Measurements from ENCODE around the gene TNFSF13.
"Not testable (repeated sequence)": the region's sequence is repeated elsewhere in the genome, so short reads cannot be mapped to it uniquely, and the experiment has no call there.

The TNFSF13 gene

DNA sequence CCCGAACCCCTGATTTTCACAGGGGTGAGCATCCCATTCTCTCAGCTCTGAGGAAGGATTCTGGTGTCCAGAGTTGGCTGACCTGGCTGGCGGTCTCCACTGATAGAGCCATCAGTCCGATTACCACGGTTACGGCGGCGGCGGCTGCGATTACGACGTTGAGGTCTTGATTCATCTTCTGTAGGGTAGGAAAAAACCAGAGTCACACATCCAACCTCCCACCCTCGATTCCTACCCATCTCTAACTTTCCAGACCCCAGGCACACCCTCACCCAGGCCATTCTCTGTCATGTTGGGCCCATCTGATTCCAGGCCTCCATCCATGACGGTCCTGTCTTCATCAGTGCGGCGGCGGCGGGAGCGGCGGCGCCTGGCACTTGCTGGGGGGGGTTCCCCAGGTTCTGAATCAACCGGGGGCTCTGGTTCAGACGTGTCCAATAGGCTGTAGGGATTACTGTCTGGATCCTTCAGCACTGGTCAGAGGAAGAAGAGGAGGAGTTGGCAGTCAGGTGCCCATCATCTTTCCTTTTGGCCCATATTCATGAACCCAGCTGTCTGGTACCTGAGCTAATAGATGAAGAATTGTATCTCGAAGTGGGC lies 34.0 kb downstream of the TNFSF13 start:
- DNase-seq, result no peak

DNA sequence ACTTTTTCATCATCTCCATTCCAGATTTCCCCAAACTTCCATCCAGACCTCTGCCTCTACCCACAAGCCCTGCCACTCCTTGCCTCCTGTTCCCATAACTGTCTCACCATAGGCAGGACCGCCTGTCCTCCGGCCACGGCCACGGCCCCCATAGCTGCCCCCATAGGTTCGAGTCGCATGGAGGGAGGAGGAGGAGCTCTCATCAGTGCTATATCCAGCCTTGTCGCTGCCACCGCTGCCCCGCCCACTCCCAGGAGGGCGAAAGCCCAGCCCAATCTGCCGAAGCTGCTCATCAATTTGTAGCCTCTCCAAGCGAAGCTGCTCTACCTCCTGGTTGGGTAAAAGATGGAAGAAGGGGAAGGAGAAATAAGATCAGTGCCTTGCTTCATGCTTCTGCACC lies 34.7 kb downstream of the TNFSF13 start:
- DNase-seq, result no peak

DNA sequence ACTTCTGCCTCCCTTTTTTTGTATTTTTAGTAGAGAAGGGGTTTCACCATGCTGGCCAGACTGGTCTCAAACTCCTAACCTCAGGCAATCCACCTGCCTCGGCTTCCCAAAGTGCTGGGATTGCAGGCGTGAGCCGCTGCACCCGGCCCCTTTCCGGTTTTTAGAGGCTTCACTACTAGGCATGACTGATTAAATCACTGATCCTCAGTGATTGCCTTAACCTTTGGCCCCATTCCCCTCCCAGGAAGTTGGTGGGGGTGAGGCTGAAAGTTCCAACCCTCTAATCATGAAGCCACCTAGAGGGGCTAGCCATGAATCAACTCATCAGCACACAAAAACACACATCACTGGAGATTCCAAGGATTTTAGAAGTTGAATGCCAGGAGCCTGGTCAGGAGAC lies 39.0 kb downstream of the TNFSF13 start:
- DNase-seq, result not testable (repeated sequence)

DNA sequence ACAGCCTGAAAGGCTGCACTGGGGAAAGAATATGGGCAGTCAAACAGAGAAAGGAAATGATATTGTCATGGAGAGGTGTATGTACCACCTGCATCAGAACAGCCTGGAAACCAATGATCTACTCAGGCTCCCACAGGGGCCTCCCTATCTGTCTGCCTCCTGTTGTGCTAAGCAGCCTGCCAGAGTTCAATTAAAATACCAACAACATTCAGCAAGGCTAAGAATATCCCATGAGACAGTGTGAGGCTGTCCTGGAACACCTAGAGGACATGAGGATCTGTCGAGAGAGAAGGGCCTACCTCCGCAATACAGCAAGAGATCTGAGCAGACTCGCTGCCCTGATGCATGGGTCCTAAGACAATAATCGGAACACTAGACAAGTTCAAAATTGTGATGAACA lies 47.7 kb downstream of the TNFSF13 start:
- DNase-seq, result no peak

DNA sequence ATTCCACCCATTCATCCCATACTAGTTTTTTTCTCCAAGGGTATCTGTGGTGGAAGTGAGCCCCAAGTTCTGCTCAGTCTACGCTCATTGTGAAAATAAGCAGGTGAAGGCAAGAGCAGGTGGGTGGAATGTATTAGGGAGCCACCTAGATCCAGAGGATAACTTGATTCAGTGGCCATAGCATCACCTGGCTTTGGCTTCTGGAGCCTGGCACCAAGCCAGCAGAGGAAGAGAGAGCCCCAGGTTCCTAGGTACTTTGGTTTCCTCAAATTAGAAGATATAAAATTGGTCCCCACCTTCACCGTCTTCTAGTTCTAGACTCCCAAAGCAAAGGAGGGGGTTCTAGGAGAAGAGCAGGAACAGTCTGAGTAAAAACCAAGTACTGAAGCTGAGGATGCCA lies 52.1 kb downstream of the TNFSF13 start:
- DNase-seq, result no peak
